Osteocyte (in vitro differentiated cells): ENCODE data around the gene HEG1. TPM values are rescaled to one million over a fixed set of nuclear protein-coding genes. Genes with fewer than 3 reads are reported as not detected.

Source experiments
- DNase-seq: peaks from one replicate; pipeline ENCODE4 v3.0.0; 2021; ENCODE audit warnings: mixed read lengths; ENCODE audit not compliant: unreplicated experiment; ENCODE audit errors: extremely low spot score
- H3K27ac Mint-ChIP-seq: one replicate; pipeline ENCODE4 v1.8.0; 2021; ENCODE audit warnings: mild to moderate bottlenecking, mixed read lengths; ENCODE audit not compliant: unreplicated experiment
- H3K27me3 Mint-ChIP-seq: one replicate; pipeline ENCODE4 v1.8.0; 2021; ENCODE audit warnings: mixed read lengths; ENCODE audit not compliant: unreplicated experiment
- H3K36me3 Mint-ChIP-seq: one replicate; pipeline ENCODE4 v1.8.0; 2021; ENCODE audit warnings: mixed read lengths; ENCODE audit not compliant: unreplicated experiment
- H3K4me1 Mint-ChIP-seq: one replicate; pipeline ENCODE4 v1.8.0; 2021; ENCODE audit warnings: mixed read lengths; ENCODE audit not compliant: unreplicated experiment
- H3K4me3 Mint-ChIP-seq: one replicate; pipeline ENCODE4 v1.8.0; 2021; ENCODE audit warnings: mild to moderate bottlenecking, moderate library complexity, mixed read lengths; ENCODE audit not compliant: unreplicated experiment
- H3K9me3 Mint-ChIP-seq: one replicate; pipeline ENCODE4 v1.8.0; 2021; ENCODE audit warnings: mixed read lengths; ENCODE audit not compliant: unreplicated experiment
- CTCF ChIP-seq: fragments of 200-600 bp; sonication (generic); IDR thresholded peaks from 2 replicates; pipeline ENCODE4 v1.5.0; 2021; ENCODE audit warnings: antibody characterized with exemption, mild to moderate bottlenecking, moderate library complexity
- total RNA-seq: library from RNA; stranded (reverse); gene quantifications from 2 replicates; pipeline ENCODE4 v1.2.1, GENCODE V29; 2021

The HEG1 gene
- total RNA-seq, 1 donor from 2014 or later = 123 TPM

DNA sequence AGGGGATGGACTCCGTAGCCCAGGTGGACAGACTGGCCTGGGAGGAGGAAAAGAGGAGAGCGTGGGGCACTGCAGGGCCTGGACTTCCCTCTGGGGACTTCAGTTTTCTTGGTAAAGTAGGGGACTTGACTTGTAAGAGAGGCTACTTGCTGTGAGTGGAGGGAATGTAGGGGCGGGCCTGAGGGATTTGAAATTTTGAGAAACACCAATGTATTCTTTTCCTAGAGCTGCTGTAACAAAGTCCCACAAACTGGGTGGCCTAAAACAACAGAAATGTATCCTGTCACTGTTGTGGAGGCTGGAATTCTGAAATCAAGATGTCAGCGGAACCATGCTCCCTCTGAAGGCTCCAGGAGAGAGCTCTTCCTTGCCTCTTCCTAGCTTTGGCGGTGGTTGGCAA is 5.8 kb upstream of the HEG1 start:
- Mint-ChIP-seq H3K4me1 (peaks cover 46% of the 10 kb centered on the region), H3K36me3 (no peaks in the 10 kb centered on the region), H3K4me3 (no peak overlapping the region), H3K27me3 (no peaks in the 10 kb centered on the region), H3K9me3 (no peaks in the 10 kb centered on the region), H3K27ac (peak overlapping the region; percentile 67)
- no peak for TF ChIP-seq CTCF
- no peak for DNase-seq

GRCh38 chr3:125061170-125061569 is 5.4 kb upstream of the HEG1 start:
- TF ChIP-seq CTCF = no peak
- Mint-ChIP-seq H3K9me3 (no peaks in the 10 kb centered on the region), H3K4me1 (peaks cover 50% of the 10 kb centered on the region), H3K4me3 (peak overlapping the region; percentile 2), H3K27me3 (no peaks in the 10 kb centered on the region), H3K27ac (peak overlapping the region; percentile 67), H3K36me3 (no peaks in the 10 kb centered on the region)
- DNase-seq = no peak

DNA sequence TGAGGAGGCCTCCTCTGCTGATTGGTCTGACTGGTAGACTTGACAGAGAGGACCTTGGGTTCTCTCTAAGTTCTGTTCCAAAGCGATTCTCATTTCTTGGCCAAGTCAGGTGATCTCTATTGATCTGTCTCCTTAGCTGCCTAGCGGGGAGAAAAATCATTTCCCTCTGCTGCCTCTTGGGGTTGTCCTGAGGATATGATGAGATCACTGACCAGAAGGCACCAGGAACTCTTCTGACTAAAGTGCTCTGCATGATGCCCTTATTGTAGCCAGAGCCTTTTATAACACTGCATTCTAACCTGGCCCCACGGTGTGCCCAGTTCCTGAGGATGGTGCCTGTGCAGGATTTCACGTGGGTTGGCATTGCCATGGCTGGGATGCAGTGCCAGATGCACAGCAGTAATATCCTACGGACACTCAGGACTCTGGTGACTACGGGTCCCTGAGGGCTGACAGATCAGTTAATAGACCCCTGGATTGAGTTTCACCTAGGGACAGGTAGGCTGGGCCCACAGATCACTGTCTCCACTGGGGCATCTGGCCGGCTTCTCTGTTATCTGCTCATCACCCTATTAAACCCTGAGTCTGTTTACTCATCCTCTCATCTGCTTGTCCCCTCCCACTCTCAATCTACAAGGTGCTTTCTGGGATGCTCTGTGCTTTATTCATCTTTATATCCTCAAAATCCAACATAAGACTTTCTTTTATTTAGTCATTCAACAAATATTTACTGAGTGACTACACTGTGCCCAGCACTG is 3.9 kb upstream of the HEG1 start:
- no peak for TF ChIP-seq CTCF
- H3K9me3 Mint-ChIP-seq = no peaks in the 10 kb centered on the region
- no peak for DNase-seq
- no peaks in the 10 kb centered on the region for H3K27me3 Mint-ChIP-seq
- H3K27ac Mint-ChIP-seq = no peak overlapping the region
- H3K4me3 Mint-ChIP-seq = no peak overlapping the region
- H3K4me1 Mint-ChIP-seq = peaks cover 51% of the 10 kb centered on the region
- no peaks in the 10 kb centered on the region for H3K36me3 Mint-ChIP-seq

DNA sequence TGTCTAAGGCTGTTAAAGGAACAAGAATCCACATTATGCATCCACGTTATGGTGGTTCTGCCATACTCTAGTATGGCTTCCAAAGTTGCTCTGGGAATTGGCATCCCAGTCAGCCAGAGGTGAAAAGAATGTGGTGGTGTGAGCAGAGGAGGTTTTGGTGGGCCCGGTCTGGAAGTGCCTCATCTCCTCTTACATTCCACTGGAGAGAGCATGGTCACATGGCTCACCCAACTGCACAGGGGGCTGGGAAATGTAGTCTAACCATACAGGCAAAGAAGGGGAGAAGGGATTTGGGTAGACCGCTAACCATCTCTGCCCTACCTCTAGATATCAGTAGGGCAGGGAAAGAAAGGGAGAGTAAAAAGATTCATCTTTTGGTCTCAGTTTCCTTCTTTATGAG is 3.2 kb upstream of the HEG1 start:
- Mint-ChIP-seq H3K36me3 (no peaks in the 10 kb centered on the region), H3K27me3 (no peaks in the 10 kb centered on the region), H3K4me3 (no peak overlapping the region), H3K27ac (no peak overlapping the region), H3K9me3 (no peaks in the 10 kb centered on the region), H3K4me1 (peaks cover 58% of the 10 kb centered on the region)
- DNase-seq = no peak
- no peak for TF ChIP-seq CTCF

GRCh38 chr3:125058529-125058928 is 2.7 kb upstream of the HEG1 start:
- Mint-ChIP-seq H3K27ac (no peak overlapping the region), H3K27me3 (no peaks in the 10 kb centered on the region)
- TF ChIP-seq CTCF = no peak

More at GRCh38 chr3:125058529-125058928, 2.7 kb upstream of the HEG1 start:
- no peak for DNase-seq
- Mint-ChIP-seq H3K9me3 (no peaks in the 10 kb centered on the region), H3K4me1 (peaks cover 58% of the 10 kb centered on the region), H3K4me3 (no peak overlapping the region), H3K36me3 (no peaks in the 10 kb centered on the region)
